ENCODE measurements around the gene B4GALT5.
A peak's percentile ranks its signal among the peaks of the same experiment; 100 is the strongest.

The B4GALT5 gene

GRCh38 chr20:49610691-49611538 is 102.8 kb downstream of the B4GALT5 start:
- peak; percentile 84 to 85 for DNase-seq
- Mint-ChIP-seq H3K27ac (no peak overlapping the region), H3K4me3 (peak overlapping the region; percentile 67 to 71)

GRCh38 chr20:49608752-49609670 is 104.7 kb downstream of the B4GALT5 start:
- Mint-ChIP-seq H3K9me3 (no peaks in the 10 kb centered on the region), H3K27me3 (peaks cover 44% of the 10 kb centered on the region), H3K4me3 (peak overlapping the region in 1 of 2 donors; percentile 18), H3K27ac (no peak overlapping the region), H3K4me1 (peaks cover 22% of the 10 kb centered on the region)
- peak; percentile 74 to 76 for DNase-seq
- peak; percentile 86 for ATAC-seq

More at GRCh38 chr20:49610691-49611538, 102.8 kb downstream of the B4GALT5 start:
- peak; percentile 78 for ATAC-seq
- H3K4me1 Mint-ChIP-seq, result peaks cover 22% of the 10 kb centered on the region
- peaks cover 41% of the 10 kb centered on the region for H3K27me3 Mint-ChIP-seq
- H3K9me3 Mint-ChIP-seq, result no peaks in the 10 kb centered on the region

GRCh38 chr20:49607568-49607967 is 106.1 kb downstream of the B4GALT5 start:
- Mint-ChIP-seq H3K27ac (no peak overlapping the region), H3K9me3 (no peaks in the 10 kb centered on the region), H3K4me3 (no peak overlapping the region), H3K4me1 (peaks cover 22% of the 10 kb centered on the region), H3K27me3 (peaks cover 44% of the 10 kb centered on the region)
- no peak for ATAC-seq
- DNase-seq, result no peak

GRCh38 chr20:49603209-49603627 is 110.5 kb downstream of the B4GALT5 start:
- peaks cover 1% of the 10 kb centered on the region for H3K4me1 Mint-ChIP-seq

GRCh38 chr20:49602345-49603208 is 111.1 kb downstream of the B4GALT5 start:
- Mint-ChIP-seq H3K4me3 (no peak overlapping the region), H3K27ac (no peak overlapping the region), H3K27me3 (peaks cover 12% of the 10 kb centered on the region), H3K4me1 (no peaks in the 10 kb centered on the region), H3K9me3 (no peaks in the 10 kb centered on the region)
- no peak for DNase-seq
- ATAC-seq, result no peak

More at GRCh38 chr20:49603209-49603627, 110.5 kb downstream of the B4GALT5 start:
- Mint-ChIP-seq H3K27me3 (peaks cover 19% of the 10 kb centered on the region), H3K27ac (no peak overlapping the region), H3K9me3 (no peaks in the 10 kb centered on the region), H3K4me3 (no peak overlapping the region)
- ATAC-seq (no peak), DNase-seq (no peak)

GRCh38 chr20:49601153-49601924 is 112.3 kb downstream of the B4GALT5 start:
- peaks cover 6% of the 10 kb centered on the region for H3K27me3 Mint-ChIP-seq
- peaks cover 9% of the 10 kb centered on the region for H3K4me1 Mint-ChIP-seq
- H3K4me3 Mint-ChIP-seq, result no peak overlapping the region
- H3K27ac Mint-ChIP-seq, result no peak overlapping the region
- no peaks in the 10 kb centered on the region for H3K9me3 Mint-ChIP-seq
- ATAC-seq (no peak), DNase-seq (no peak)

GRCh38 chr20:49599746-49600113 is 113.9 kb downstream of the B4GALT5 start:
- DNase-seq (no peak), ATAC-seq (no peak)
- Mint-ChIP-seq H3K27me3 (no peaks in the 10 kb centered on the region), H3K4me3 (no peak overlapping the region), H3K9me3 (no peaks in the 10 kb centered on the region), H3K4me1 (peaks cover 25% of the 10 kb centered on the region), H3K27ac (no peak overlapping the region)

GRCh38 chr20:49597825-49598395 is 115.8 kb downstream of the B4GALT5 start:
- DNase-seq, result no peak
- no peak for ATAC-seq
- Mint-ChIP-seq H3K27ac (no peak overlapping the region), H3K4me1 (peaks cover 44% of the 10 kb centered on the region), H3K9me3 (no peaks in the 10 kb centered on the region), H3K4me3 (no peak overlapping the region), H3K27me3 (no peaks in the 10 kb centered on the region)

GRCh38 chr20:49595811-49596561 is 117.7 kb downstream of the B4GALT5 start:
- Mint-ChIP-seq H3K27ac (peak overlapping the region; percentile 92 to 95), H3K4me1 (peaks cover 63% of the 10 kb centered on the region), H3K9me3 (peaks cover 0 to 9% of the 10 kb centered on the region in 2 donors), H3K4me3 (peak overlapping the region; percentile 75 to 82), H3K27me3 (no peaks in the 10 kb centered on the region)
- DNase-seq, result peak; percentile 69 to 84
- peak; percentile 79 for ATAC-seq

GRCh38 chr20:49595346-49595745 is 118.3 kb downstream of the B4GALT5 start:
- peaks cover 2% of the 10 kb centered on the region for H3K27me3 Mint-ChIP-seq
- peaks cover 69% of the 10 kb centered on the region for H3K4me1 Mint-ChIP-seq
- peak overlapping the region; percentile 92 to 95 for H3K27ac Mint-ChIP-seq
- DNase-seq (no peak), ATAC-seq (no peak)
- H3K4me3 Mint-ChIP-seq, result peak overlapping the region; percentile 75 to 82
- peaks cover 2 to 9% of the 10 kb centered on the region in 2 donors for H3K9me3 Mint-ChIP-seq

GRCh38 chr20:49594931-49595315 is 118.8 kb downstream of the B4GALT5 start:
- Mint-ChIP-seq H3K9me3 (peaks cover 6 to 9% of the 10 kb centered on the region in 2 donors), H3K4me3 (peak overlapping the region; percentile 75 to 82), H3K27ac (peak overlapping the region; percentile 94 to 95), H3K27me3 (peaks cover 6% of the 10 kb centered on the region), H3K4me1 (peaks cover 73% of the 10 kb centered on the region)
- DNase-seq (no peak), ATAC-seq (no peak)

GRCh38 chr20:49594143-49594930 is 119.3 kb downstream of the B4GALT5 start:
- peak overlapping the region; percentile 94 to 95 for H3K27ac Mint-ChIP-seq
- peak; percentile 67 to 86 for DNase-seq
- peak overlapping the region; percentile 75 to 82 for H3K4me3 Mint-ChIP-seq
- peaks cover 7 to 9% of the 10 kb centered on the region in 2 donors for H3K9me3 Mint-ChIP-seq
- ATAC-seq, result peak; percentile 84
- H3K27me3 Mint-ChIP-seq, result peaks cover 11% of the 10 kb centered on the region
- peaks cover 78% of the 10 kb centered on the region for H3K4me1 Mint-ChIP-seq

Measured in stimulated activated naive CD8-positive, alpha-beta T cell treated with anti-CD3 and anti-CD28 coated beads, Interleukin-15, amount 100 ng/mL, for 72 hours (primary cell).